Measurements from ENCODE around the gene COL1A2.

The COL1A2 gene

DNA sequence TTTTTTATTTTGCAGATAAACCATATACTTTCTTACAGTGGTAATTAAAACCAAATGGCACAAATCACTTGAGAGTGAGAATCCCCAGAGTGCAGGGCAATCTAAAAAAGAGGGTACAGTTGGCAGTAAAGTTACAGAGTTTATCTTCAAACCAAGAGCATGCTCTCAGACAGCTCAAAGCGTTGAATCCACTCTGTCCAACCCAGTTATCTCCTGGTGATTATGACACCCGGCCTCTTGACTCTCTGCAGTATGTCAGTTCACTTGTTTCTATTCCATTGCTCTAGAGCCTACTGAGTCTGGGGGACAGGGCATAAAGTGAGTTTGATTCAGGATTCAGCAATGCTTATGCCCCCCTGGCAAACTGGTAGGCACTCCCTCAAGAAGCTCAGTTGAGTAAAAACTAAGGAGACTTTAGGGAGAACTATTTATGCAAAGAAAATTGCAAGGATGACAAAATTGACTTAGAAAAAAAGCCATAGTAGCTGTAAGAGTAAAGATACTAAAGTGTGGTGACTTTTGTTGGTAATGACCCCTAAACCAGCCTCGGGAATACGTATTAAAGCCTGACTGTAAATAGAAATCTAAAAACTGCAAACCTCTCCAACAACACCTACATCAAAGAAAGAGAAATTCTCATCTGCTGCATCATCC lies 55.5 kb downstream of the COL1A2 start:
- DNase-seq: no peak
- no peaks in the 10 kb centered on the region for H3K4me1 ChIP-seq
- TF ChIP-seq, protein P1, sequence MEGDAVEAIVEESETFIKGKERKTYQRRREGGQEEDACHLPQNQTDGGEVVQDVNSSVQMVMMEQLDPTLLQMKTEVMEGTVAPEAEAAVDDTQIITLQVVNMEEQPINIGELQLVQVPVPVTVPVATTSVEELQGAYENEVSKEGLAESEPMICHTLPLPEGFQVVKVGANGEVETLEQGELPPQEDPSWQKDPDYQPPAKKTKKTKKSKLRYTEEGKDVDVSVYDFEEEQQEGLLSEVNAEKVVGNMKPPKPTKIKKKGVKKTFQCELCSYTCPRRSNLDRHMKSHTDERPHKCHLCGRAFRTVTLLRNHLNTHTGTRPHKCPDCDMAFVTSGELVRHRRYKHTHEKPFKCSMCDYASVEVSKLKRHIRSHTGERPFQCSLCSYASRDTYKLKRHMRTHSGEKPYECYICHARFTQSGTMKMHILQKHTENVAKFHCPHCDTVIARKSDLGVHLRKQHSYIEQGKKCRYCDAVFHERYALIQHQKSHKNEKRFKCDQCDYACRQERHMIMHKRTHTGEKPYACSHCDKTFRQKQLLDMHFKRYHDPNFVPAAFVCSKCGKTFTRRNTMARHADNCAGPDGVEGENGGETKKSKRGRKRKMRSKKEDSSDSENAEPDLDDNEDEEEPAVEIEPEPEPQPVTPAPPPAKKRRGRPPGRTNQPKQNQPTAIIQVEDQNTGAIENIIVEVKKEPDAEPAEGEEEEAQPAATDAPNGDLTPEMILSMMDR (IDR thresholded peaks at IDR 0.05; ENCODE audit: low read depth, low read length): no peak
- H3K4me3 ChIP-seq (ENCODE audit: low read depth, low read length): no peak overlapping the region
- no peaks in the 10 kb centered on the region for H3K36me3 ChIP-seq
- no peaks in the 10 kb centered on the region for H3K27me3 ChIP-seq
- no peaks in the 10 kb centered on the region for H3K9me3 ChIP-seq

DNA sequence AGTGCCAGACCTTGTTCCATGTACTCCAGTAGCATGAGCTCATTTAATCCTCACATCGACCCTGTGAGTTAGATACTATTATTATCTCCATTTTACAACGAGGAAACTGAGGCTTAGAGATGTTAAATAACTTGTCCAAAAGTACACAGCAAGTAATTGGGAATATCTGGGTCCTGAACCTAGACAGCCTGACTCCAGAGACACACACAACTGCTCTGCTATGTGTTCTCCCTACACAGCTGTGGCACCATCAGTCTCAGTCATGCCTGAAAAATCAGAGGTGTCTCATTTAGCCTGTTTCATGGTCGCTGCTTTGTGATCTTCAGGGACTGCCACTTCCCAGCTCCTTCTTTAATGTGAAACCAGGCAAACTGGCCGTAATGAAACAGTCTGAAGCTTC lies 56.5 kb downstream of the COL1A2 start:
- DNase-seq: no peak
- H3K4me3 ChIP-seq (ENCODE audit: low read depth, low read length): no peak overlapping the region
- TF ChIP-seq, protein P1 (IDR thresholded peaks at IDR 0.05; ENCODE audit: low read depth, low read length): no peak
- H3K9me3 ChIP-seq: no peaks in the 10 kb centered on the region
- H3K36me3 ChIP-seq: no peaks in the 10 kb centered on the region
- no peaks in the 10 kb centered on the region for H3K4me1 ChIP-seq
- no peaks in the 10 kb centered on the region for H3K27me3 ChIP-seq

DNA sequence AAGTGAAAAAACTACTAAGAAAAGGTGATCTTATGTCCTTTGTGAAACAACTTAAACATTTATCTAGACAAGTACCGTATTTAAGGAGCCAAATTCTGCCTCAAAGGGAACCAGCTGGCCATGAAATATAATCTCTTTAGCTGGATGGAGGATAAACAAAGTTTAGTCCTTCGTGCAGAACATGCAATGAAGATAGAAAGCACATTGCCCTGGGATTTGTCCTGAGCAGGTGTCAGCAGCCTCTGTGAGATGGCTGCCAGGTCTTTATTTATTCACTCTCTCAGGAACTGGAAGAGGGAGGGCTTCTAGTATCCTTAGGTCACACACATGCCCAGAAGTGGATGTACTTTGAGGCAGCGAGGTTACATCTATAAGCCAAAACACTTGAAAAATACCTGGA lies 57.5 kb downstream of the COL1A2 start:
- Histone ChIP-seq H3K27me3 (no peaks in the 10 kb centered on the region), H3K36me3 (no peaks in the 10 kb centered on the region), H3K9me3 (no peaks in the 10 kb centered on the region), H3K4me1 (no peaks in the 10 kb centered on the region), H3K4me3 (ENCODE audit: low read depth, low read length) (no peak overlapping the region)
- TF ChIP-seq, protein P1 (IDR thresholded peaks at IDR 0.05; ENCODE audit: low read depth, low read length): no peak
- no peak for DNase-seq

DNA sequence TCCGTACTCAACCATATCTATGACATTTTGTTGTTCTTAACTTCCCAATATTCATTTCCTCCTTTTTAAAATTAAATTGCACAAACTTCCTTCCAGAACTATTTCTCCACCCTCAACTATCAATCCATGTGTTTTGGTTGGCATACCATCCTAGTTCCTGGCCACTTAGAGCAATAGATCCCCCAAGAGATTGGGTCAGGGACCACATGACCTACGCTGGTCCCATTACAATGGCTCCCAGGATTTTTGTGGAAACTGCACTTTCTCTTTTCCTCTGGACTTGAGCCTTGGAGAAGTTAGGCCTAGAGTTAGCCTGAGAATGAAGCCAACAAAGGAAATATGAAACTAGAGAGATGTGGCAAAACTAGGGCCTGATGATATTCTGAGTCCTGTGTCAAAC lies 59.2 kb downstream of the COL1A2 start:
- Histone ChIP-seq H3K4me3 (ENCODE audit: low read depth, low read length) (no peak overlapping the region), H3K4me1 (no peaks in the 10 kb centered on the region), H3K9me3 (no peaks in the 10 kb centered on the region), H3K36me3 (no peaks in the 10 kb centered on the region), H3K27me3 (no peaks in the 10 kb centered on the region)
- TF ChIP-seq, protein P1 (IDR thresholded peaks at IDR 0.05; ENCODE audit: low read depth, low read length): no peak
- DNase-seq: no peak

DNA sequence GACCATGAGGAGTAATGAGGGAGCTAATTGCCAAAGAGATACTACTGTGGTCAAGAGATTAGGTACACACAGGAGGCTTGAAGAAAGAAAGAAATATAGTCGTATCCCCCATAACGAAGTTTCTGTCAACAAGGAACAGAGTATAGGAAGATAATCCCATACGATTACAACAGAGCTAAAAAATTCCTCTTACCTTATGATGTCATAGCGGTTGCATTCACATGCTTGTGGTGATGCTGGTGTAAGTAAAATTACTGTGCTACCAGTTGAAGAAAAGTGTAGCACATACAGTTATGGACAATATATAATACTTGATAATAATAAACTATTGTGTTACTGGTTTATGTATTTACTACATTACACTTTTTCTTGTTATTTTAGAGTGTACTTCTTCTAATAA lies 63.3 kb downstream of the COL1A2 start:
- Histone ChIP-seq H3K36me3 (no peaks in the 10 kb centered on the region), H3K9me3 (no peaks in the 10 kb centered on the region), H3K4me3 (ENCODE audit: low read depth, low read length) (no peak overlapping the region), H3K4me1 (no peaks in the 10 kb centered on the region), H3K27me3 (no peaks in the 10 kb centered on the region)
- DNase-seq: no peak
- TF ChIP-seq, protein P1 (IDR thresholded peaks at IDR 0.05; ENCODE audit: low read depth, low read length): no peak

DNA sequence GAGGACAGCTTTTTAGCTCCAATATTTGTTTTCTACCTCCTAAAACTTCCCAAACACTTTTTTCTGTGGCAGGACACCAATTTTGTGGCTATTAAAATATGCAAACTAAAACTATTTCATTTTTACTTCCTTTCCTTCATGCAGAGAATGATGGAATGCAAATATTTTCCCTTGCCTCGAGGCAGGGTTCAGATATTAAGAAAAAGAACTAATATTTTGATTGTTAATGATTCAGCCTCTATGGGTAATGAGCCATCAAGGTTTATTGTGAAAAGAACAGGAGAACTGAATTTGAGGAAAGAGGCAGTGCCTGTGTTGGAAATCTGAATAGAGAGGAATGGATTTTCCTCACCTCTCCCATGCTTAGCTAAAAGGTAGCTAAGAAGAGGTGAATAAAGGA lies 71.8 kb downstream of the COL1A2 start:
- no peak for DNase-seq
- TF ChIP-seq, protein P1 (IDR thresholded peaks at IDR 0.05; ENCODE audit: low read depth, low read length): no peak
- Histone ChIP-seq H3K4me1 (no peaks in the 10 kb centered on the region), H3K9me3 (no peaks in the 10 kb centered on the region), H3K4me3 (ENCODE audit: low read depth, low read length) (no peak overlapping the region), H3K27me3 (no peaks in the 10 kb centered on the region), H3K36me3 (no peaks in the 10 kb centered on the region)

All from BE2C (cell line).